GM21423 (cell line): ENCODE data around the gene AGBL5.

Source experiments
- ATAC-seq: cut with Tn5 transposase; IDR thresholded peaks from one replicate; pipeline ENCODE4 v1.9.1; 2021; ENCODE audit warnings: mild to moderate bottlenecking, moderate library complexity; ENCODE audit not compliant: unreplicated experiment

AGBL5 gene

DNA sequence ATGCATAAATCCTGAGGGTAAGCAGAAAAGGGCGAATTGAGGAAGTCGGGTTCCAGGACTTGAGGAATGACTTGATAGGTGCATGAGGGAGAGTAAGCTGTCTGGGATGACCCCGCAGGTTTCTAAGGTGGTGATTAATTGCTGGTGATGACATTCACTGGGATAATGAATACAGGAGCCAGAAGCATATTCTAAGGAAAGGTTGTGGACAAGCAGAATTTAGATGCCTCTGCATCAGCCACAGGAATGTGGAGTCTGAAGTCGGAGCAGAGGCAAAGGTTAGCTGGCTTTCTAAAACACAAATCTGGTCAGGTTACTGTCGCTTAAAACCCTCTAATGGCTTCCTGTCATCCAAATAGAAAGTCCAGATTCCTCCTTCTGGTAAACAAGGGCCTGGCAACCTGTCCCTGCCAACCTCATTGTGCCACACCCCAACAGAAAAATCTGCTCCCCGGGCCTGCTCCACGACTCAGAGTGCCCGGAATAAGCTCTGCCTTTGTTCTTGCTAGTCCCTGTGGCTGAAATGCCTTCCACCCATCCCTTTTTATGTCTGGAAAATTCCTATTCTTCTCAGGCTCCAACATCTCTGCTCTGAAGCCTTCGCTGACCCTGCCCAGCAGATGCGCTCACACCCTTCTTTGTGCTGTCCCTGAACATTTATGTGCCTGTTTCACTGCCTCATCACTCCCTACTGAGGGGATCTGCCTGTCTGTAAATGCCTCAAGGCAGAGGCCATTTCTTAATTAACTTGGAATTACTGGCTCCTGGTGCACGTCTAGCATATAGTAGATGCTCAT lies 30.0 kb upstream of the AGBL5 start:
- no peak for ATAC-seq

DNA sequence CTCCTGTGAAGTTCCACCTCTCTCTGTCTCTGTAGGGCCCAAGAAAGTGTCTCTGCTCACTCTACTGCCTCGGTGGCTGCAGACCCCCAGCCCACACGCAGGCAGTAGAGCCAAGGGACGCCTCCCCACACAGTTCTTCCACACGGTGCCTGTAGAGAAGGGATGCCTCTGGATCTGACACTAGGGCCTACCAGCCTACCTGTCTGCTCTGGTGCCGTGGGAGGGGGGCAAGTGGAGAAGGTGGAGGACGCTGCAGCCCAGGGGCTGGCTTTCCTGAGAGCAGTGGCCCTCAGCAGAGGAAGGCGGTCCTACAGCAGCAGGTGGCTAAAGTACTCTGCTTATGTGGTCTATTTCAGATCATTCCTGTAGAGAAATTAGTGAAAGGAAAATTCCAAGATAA lies 27.7 kb upstream of the AGBL5 start:
- no peak for ATAC-seq

DNA sequence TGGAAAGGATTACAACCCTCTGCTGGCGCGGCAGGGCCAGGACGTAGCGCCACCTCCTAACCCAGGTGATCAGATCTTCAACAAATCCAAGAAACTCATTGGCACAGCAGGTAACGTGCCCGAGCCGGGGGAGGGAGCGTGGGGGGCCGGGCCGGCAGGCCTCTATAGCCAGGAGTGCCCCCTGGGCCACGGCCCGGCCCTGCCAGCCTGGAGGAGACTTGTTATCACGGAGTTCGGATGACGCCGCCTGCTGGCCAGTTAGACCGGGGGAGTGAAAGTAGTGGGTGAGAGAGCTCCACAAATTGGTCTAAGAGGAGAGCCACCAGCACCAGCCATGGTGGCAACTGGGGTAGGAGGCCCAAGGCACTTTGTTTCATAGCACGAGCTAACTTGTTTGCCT lies 27.3 kb upstream of the AGBL5 start:
- no peak for ATAC-seq

DNA sequence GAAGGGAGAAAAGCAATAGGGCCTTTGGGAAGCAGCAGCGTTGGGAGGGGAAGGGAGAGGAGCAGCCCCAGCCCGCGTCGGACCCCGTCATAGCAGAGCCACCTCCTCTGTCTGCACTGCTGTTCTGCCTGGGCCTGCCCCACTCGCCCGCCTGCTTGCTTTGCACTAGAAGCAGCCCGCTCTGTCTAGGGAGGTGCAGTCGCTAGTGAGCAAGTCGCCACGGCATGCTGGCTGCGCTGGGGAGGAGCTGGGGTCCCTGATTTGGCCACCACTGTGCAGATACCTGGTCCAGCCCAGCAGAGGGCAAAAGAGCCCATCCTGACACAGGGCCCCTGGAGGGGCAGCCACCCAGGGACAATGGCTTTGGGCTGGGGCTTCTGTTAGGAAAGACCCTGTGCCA lies 26.7 kb upstream of the AGBL5 start:
- ATAC-seq = no peak

DNA sequence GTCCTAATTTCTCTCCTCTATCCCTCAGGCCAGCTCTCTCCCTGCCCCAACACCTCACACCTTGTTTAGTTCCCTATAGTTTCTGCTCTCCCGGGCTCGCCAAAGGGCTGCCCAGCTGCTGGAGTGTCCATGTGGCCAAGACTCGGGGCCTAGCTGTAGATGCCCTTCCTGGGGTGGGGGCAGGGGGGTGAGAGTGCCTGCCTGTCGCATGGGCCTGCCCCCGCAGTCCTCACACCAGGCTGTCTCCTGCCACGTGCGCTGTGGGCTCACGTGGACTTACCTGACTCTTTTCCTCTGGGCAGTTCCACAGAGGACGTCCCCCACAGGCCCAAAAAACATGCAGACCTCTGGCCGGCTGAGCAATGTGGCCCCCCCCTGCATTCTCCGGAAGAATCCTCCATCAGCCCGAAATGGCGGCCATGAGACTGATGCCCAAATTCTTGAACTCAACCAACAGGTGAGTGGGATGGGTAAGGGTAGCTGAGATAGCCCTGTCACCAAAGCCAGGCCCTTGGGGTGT lies 26.1 kb upstream of the AGBL5 start:
- ATAC-seq = no peak

DNA sequence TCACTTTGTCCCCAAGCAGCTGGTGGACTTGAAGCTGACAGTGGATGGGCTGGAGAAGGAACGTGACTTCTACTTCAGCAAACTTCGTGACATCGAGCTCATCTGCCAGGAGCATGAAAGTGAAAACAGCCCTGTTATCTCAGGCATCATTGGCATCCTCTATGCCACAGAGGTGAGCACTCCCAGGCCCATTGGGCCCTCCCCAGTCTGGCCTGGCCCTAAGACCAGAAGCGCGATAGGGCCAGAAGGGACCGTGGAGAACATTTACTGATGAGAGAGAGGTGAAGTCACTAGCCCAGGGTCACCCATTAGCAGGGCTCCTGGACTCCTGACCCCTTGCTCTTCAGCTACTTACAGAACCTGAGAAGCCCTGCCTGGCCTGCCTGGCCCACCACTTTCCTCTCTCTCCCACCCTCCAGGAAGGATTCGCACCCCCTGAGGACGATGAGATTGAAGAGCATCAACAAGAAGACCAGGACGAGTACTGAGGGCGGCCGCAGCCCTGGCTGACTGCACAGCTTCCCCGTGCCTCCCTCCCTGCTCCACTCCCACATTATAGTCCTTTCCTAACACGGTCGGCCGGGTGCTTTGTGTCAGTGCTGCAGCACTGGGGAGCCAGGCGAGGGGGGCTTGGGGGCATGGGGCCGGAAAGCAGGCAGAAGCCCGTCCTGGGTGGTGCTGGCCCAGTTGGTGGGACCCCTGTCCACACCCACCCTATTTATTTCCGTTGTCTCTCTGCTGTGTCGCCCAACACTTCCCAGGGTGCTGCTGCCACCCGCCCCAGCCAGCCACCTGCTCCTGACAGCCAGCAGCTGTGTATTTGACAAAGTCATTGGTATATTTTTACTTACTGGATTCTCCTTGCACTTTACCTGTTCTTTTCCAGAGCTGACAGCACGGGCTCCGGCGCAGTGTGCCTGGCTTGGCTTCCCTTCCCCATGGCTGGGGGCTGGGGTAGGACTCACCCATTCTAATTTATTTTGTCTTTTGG lies 25.3 kb upstream of the AGBL5 start:
- ATAC-seq = no peak

DNA sequence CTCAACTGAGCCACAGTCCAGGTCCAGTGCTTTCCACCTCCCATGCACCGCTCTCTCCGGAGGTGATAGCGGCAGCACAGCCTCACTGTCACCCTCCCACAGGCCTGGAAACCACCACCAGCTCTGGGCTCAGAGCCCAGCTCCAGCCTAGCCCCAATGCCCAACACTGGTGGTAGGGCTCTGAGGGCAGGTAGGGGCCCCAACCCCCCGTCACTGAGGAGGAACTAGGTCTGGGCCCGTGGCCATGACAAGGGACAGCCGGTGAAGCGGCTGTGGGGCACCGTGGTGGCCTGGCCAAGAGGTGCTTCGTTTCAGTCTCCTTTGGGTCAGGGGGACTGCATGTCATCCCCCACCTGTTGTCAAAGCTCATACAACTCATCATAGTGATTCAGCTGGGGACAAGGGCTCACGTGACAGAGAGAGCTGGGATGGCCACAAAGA lies 24.2 kb upstream of the AGBL5 start:
- ATAC-seq = no peak

DNA sequence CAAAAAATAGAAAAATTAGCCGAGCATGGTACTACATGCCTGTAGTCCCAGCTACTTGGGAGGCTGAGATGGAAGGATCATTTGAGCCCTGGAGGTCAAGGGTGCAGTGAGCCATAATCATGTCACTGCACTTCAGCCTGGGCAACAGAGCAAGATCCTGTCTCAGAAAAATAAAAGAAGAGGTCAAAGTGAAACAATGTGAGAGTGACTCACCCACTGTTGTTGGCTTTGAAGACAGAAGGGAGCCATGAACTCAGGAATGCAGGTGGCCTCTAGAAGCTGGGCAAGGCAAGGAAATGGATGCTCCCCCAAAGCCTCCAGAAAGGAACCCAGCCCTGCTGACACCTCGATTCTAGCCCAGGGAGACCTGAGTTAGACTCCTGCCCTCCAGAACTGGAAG lies 22.4 kb upstream of the AGBL5 start:
- no peak for ATAC-seq

DNA sequence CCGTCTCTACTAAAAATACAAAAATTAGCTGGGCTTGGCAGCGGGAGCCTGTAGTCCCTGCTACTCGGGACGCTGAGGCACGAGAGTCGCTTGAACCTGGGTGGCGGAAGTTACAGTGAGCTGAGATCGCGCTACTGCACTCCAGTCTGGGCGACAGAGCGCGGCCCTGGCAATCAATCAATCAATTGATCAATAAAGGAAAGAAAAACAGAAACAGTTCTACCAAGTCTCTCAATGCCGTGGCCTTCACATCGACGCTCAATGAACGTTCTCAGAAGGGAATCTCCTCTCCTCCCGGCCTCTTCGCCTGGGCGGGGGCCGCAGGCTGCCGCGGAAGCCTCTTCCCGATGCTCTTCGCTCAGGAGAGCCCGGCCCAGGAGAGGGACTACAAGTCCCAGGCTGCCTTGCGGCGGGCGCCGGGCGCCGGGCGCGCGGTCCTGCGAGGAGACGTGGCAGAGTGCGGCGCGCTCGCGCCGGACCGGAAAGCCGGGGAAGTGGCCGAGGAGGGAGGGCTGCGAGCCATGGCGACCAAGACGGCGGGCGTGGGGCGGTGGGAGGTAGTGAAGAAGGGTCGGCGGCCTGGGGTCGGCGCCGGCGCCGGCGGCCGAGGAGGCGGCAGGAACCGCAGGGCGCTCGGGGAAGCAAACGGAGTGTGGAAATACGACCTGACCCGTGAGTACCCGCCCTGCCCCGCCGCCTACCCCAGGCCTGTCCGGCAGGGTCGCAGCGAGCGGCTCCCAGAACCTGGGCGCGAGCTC lies 18.8 kb upstream of the AGBL5 start, which contains the start of gene TMEM214:
Gene TMEM214, plus strand, starts transcription at position 471 of the 758 bp plus-strand sequence. Its CDS starts 51 bp downstream, at position 522.
- ATAC-seq = peak; percentile 95

DNA sequence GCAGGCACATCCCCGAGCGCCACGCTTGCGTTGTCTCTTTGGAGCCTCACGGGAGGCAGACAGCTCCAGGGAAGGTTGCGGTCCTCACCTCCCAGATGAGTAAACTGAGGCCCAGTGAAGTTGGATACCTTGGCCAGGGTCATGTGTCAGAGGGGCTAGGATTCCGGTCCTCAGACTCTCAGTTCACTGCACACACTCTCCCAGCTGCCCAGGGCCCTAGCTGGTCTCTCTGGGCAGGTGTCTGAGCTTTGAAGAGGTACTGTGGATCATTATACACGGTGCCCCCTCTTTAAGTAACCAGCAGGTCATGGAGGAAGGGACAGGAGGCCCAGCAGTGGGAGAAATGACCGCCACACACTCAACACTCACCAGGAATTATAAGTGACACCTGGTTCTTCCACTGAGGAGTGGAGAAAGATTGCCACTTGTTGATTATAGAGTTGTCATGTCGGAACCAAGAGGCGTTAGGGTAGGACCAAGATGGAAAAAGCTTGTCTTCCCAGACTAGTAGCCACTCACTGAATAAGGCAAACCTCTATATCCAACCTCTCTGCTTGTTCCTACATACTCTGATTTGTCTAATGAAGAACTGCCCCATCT lies 18.1 kb upstream of the AGBL5 start:
- no peak for ATAC-seq

DNA sequence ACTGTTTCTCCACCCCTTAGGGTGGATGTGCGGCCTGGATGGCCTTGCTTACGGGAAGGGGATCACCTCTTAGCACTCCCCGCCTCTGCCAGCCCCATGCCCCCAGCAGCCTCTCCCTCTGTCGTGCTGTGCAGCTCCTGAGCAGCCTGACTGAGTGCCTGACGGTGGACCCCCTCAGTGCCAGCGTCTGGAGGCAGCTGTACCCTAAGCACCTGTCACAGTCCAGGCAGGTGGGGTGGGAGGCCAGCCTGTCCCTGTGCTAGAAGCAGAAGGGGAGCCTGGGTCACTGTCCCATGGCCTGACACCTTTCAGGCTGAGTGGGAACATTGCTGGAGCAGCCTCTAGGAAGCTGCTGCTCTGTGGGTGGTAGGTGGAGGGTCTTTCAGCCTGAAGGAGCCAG lies 13.5 kb upstream of the AGBL5 start:
- ATAC-seq = no peak

DNA sequence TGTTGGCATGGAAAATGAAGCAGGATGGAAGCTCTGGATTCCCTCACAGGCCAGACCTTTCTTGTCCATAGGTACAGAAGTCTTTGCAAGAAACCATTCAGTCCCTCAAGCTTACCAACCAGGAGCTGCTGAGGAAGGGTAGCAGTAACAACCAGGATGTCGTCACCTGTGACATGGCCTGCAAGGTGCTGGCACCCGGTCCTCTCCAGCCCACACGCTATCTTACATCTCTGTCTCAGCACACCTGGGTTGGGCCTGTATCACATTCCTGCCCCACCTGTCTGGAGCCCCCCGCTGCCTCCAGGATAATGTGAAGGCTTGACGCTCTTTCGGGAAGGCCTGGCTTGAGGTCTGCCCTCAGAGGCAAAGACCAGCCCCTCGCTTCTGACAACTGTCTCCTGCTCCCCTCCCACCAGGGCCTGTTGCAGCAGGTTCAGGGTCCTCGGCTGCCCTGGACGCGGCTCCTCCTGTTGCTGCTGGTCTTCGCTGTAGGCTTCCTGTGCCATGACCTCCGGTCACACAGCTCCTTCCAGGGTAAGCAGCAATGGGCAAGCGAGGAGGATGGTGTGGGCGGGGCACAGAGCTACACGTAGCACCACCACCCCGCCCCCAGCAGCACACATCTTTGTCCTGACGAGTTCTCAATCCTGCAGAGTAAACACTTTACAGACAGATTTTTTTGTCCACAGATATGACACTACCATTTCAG lies 12.7 kb upstream of the AGBL5 start:
- no peak for ATAC-seq

DNA sequence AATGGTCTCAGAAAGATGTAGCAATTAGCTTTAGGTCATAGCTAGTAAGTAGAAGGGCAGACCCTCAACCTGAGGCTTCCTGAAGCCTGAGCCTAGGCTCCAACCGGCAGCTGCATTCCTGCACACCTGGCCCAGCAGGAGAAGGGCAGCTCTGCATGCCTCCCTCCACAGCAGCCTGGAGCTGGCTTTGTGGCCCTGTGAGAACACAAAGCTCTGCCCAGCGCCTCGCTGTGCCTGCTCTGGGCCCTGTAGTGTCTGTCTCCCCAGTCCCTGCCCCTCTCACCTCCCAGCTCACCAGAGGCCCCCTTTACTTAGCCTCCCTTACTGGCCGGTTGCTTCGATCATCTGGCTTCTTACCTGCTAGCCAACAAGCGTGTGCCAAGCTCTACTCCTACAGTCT lies 12.0 kb upstream of the AGBL5 start:
- ATAC-seq = no peak

DNA sequence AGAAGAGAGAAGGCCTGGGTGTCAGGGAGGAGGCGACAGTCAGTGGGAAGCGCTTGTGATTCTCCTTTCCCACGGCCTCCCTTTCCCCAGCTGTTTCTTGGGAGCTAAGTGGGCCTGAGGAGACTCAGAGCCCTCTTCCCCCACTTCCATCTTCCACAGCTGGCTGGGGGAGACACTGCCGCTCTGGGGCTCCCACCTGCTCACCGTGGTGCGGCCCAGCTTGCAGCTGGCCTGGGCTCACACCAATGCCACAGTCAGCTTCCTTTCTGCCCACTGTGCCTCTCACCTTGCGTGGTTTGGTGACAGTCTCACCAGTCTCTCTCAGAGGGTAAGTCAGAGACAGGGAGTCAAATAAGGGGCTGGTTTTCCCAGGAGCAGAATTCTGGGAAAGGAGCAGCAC lies 11.6 kb upstream of the AGBL5 start:
- no peak for ATAC-seq

DNA sequence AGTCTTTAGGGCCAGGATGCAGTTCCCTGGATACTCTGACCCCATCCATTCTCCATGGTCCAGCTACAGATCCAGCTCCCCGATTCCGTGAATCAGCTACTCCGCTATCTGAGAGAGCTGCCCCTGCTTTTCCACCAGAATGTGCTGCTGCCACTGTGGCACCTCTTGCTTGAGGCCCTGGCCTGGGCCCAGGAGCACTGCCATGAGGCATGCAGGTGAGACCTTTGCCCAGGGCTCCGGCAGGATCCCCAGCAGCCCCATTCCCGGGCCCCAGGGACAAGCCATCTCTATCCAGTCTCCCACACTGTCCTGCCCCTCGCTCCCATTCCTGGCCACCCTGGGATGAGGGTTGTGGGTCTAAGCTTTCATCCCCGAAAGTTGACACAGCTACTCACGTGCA lies 11.2 kb upstream of the AGBL5 start:
- ATAC-seq = no peak

DNA sequence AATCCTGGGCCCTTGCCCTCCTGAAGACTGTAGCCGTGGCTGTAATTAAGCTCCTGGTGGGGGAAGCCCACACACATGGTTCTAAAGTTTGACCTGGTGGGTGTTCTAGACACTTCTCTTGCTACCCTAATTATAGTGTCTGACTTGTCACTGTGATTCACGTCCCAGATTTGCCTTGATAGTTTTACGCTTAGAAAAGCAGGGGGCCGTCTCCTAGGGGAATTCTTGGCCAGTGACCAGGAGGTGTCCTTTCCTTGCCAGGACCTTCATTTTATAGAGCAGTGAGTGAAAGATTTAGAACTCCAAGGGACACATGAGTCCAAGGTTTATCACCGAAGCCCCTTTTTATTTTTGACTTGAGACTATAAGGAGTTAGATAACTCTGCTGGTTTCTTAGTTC lies 9.7 kb upstream of the AGBL5 start:
- ATAC-seq = peak; percentile 29

DNA sequence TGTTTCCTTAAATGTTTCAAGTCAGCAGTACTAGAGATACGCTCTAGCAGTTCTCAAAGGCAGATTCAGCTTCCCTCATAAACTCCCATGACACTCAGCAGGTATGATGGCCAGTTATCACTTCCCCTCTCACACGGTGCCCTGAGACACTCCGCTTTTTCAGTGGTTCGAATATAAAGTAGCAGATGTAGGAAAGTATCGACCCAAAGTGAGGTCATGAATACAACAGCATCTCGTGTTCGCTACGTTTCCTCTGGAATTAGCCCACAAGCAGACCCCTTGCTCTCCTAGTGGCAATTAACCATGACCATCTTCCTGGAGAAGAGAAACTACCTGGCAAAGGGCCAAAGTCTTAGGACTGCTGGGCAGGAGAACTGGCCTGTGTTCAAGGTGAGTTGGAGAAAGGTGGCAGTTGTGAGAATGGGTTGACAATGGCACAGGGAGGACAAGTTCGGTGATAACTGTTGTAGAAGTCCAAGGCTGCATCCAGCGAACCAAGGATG lies 9.3 kb upstream of the AGBL5 start:
- peak; percentile 49 for ATAC-seq

DNA sequence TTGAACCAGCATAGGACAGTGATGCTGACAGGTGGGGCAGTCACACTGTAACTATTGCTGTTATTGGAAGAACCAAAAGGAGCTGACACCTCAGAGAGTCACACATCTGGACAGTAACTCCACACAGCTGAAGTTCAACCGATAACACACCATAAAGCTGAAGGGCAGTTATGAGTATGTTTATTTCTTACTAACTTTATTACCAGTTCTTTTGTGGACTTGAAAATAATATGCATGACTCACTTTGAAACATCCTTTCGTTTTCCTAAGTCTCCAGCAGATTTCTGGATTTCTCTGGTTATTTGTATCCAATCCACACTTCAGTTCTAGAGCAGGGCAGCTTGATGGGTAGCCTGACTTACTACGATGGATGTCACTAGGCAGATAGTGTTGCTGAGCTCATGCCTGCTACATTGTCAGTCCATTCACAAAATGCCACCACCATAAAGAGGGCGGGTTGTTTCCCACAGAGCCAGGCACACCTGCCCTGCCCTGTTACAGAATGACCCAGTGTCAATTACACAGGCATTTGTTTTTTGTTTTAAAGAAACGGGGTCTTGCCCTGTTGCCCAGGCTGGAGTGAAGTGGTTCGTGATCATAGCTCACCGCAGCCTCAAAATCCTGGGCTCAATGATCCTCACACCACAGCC lies 8.4 kb upstream of the AGBL5 start:
- ATAC-seq = no peak
